GM18505 (cell line): ENCODE measurements around the gene IFIH1.

Source experiments
- ATAC-seq: cut with Tn5 transposase; IDR thresholded peaks from one replicate; pipeline ENCODE4 v1.9.1; 2021; ENCODE audit not compliant: unreplicated experiment
- POLR2A ChIP-seq: IDR thresholded peaks from 4 replicates; pipeline ENCODE4 v1.6.1; 2011; ENCODE audit warnings: borderline replicate concordance; ENCODE audit not compliant: insufficient read depth, insufficient read length; ENCODE audit errors: extremely low read depth

The IFIH1 gene

GRCh38 chr2:162318328-162319180 lies at the start of gene IFIH1:
IFIH1 (minus strand) TSS chr2:162318684; CDS start chr2:162318307, 377 bp downstream.
- peak; percentile 44 for TF ChIP-seq POLR2A
- peak; percentile 84 for ATAC-seq

GRCh38 chr2:162365392-162365791 lies 46.9 kb upstream of the IFIH1 start:
- ATAC-seq: no peak
- TF ChIP-seq POLR2A: no peak

- ATAC-seq: no peak
- TF ChIP-seq POLR2A: no peak
These were observed 26.1 kb upstream of the IFIH1 start for GRCh38 chr2:162344617-162344950.

GRCh38 chr2:162343824-162344616 lies 25.5 kb upstream of the IFIH1 start, which contains the start of gene GCA:
GCA (plus strand) TSS chr2:162344132; CDS start chr2:162344249, 117 bp downstream.
- peak; percentile 99 for ATAC-seq
- peak; percentile 69 for TF ChIP-seq POLR2A

GRCh38 chr2:162343492-162343823 lies 25.0 kb upstream of the IFIH1 start:
- no peak for TF ChIP-seq POLR2A
- ATAC-seq: peak; percentile 0

- no peak for TF ChIP-seq POLR2A
- no peak for ATAC-seq
These were observed 24.4 kb upstream of the IFIH1 start for GRCh38 chr2:162342841-162343240.

- ATAC-seq: no peak
- TF ChIP-seq POLR2A: no peak
These were observed 23.8 kb upstream of the IFIH1 start for GRCh38 chr2:162342321-162342720.

GRCh38 chr2:162340822-162341221 lies 22.3 kb upstream of the IFIH1 start:
- ATAC-seq: no peak
- no peak for TF ChIP-seq POLR2A

- TF ChIP-seq POLR2A: no peak
- no peak for ATAC-seq
These were observed 19.4 kb upstream of the IFIH1 start for GRCh38 chr2:162337868-162338267.

GRCh38 chr2:162333968-162334367 lies 15.5 kb upstream of the IFIH1 start:
- no peak for TF ChIP-seq POLR2A
- ATAC-seq: peak; percentile 52

GRCh38 chr2:162330881-162331280 lies 12.4 kb upstream of the IFIH1 start:
- no peak for ATAC-seq
- TF ChIP-seq POLR2A: no peak

- TF ChIP-seq POLR2A: no peak
- ATAC-seq: peak; percentile 81
These were observed 10.1 kb upstream of the IFIH1 start for GRCh38 chr2:162328424-162329157.

- TF ChIP-seq POLR2A: no peak
- no peak for ATAC-seq
These were observed 9.3 kb upstream of the IFIH1 start for GRCh38 chr2:162327806-162328205.

GRCh38 chr2:162327134-162327769 lies 8.8 kb upstream of the IFIH1 start:
- TF ChIP-seq POLR2A: no peak
- ATAC-seq: no peak

- ATAC-seq: no peak
- TF ChIP-seq POLR2A: no peak
These were observed 6.5 kb upstream of the IFIH1 start for GRCh38 chr2:162324953-162325352.
